HEK293 (cell line): Measurements from ENCODE around the gene GNB1L.
A peak's percentile ranks its signal among the peaks of the same experiment; 100 is the strongest.

ENCODE experiments used
- CTCF ChIA-PET: fragments of 350-600 bp; formaldehyde crosslinking; extraction: SDS; loops from one replicate; lab custom pipeline; 2021; ENCODE audit warnings: antibody characterized with exemption; lab: Yijun Ruan, JAX
- POLR2A ChIA-PET: fragments of 300-600 bp; formaldehyde crosslinking; extraction: SDS; loops from one replicate; lab custom pipeline; 2020; ENCODE audit warnings: antibody characterized with exemption, inconsistent platforms; lab: Yijun Ruan, JAX
- H3K27ac ChIP-seq: fragments of 200-500 bp; sonication (Bioruptor generic); 2 replicates; pipeline ENCODE4 v1.5.1; 2014; ENCODE audit warnings: low read depth, low read length, control low read depth, inconsistent platforms; ENCODE audit errors: extremely low read depth
- H3K36me3 ChIP-seq, 2 experiments: fragments of 200-500 bp in 1 of 2; sonication (Bioruptor generic) in 1 of 2; 1 replicate in 1 of 2; 2 replicates in 1 of 2; pipeline ENCODE4 v1.5.1; 2014 to 2017; ENCODE audit warnings: inconsistent platforms in 2 of 2, low read length in 2 of 2; ENCODE audit not compliant: control insufficient read depth in 2 of 2, insufficient read depth in 1 of 2
- H3K4me1 ChIP-seq: fragments of 200-500 bp; sonication (Bioruptor generic); 2 replicates; pipeline ENCODE4 v1.5.1; 2014; ENCODE audit warnings: mild to moderate bottlenecking, low read length, inconsistent platforms; ENCODE audit not compliant: control insufficient read depth, insufficient read depth
- H3K4me3 ChIP-seq: 2 replicates; pipeline ENCODE4 v1.5.1; 2011; ENCODE audit warnings: low read depth, mild to moderate bottlenecking, control low read depth, low read length, moderate library complexity
- H3K9me3 ChIP-seq: fragments of 200-500 bp; sonication (Bioruptor generic); 2 replicates; pipeline ENCODE4 v1.5.1; 2014; ENCODE audit warnings: low read depth, low read length, inconsistent platforms; ENCODE audit not compliant: control insufficient read depth, insufficient read depth
- BCL11B ChIP-seq: fragments of 450-650 bp; formaldehyde crosslinking; IDR thresholded peaks from 2 replicates; pipeline ENCODE4 v1.5.1; 2016; ENCODE audit warnings: low read depth, missing biosample characterization, missing genetic modification characterization
- EGR2 ChIP-seq: fragments of 450-650 bp; formaldehyde crosslinking; IDR thresholded peaks from 2 replicates; pipeline ENCODE4 v1.5.1; 2016; ENCODE audit warnings: low read depth, missing biosample characterization, missing genetic modification characterization
- GLIS1 ChIP-seq: fragments of 450-650 bp; formaldehyde crosslinking; IDR thresholded peaks from 2 replicates; pipeline ENCODE4 v1.5.1; 2016; ENCODE audit warnings: missing biosample characterization, missing genetic modification characterization
- KLF1 ChIP-seq: fragments of 450-650 bp; formaldehyde crosslinking; IDR thresholded peaks from 2 replicates; pipeline ENCODE4 v1.5.1; 2016; ENCODE audit warnings: missing biosample characterization, missing genetic modification characterization
- KLF10 ChIP-seq: fragments of 450-650 bp; IDR thresholded peaks from 2 replicates; pipeline ENCODE4 v1.5.1; 2018; ENCODE audit warnings: missing biosample characterization, mild to moderate bottlenecking, missing genetic modification characterization
- ZFHX2 ChIP-seq: fragments of 450-650 bp; formaldehyde crosslinking; conservative IDR thresholded peaks from 2 replicates; pipeline ENCODE4 v1.5.1; 2016; ENCODE audit warnings: missing biosample characterization, missing genetic modification characterization
- ZIC2 ChIP-seq: fragments of 450-650 bp; formaldehyde crosslinking; IDR thresholded peaks from 2 replicates; pipeline ENCODE4 v1.5.1; 2016; ENCODE audit warnings: missing biosample characterization, missing genetic modification characterization
- ZNF169 ChIP-seq: fragments of 450-650 bp; formaldehyde crosslinking; IDR thresholded peaks from 2 replicates; pipeline ENCODE4 v1.5.1; 2016; ENCODE audit warnings: missing biosample characterization, missing genetic modification characterization
- ZNF211 ChIP-seq: fragments of 450-650 bp; formaldehyde crosslinking; IDR thresholded peaks from 2 replicates; pipeline ENCODE4 v1.5.1; 2016; ENCODE audit warnings: low read depth, missing biosample characterization, missing genetic modification characterization
- ZNF248 ChIP-seq: fragments of 450-650 bp; formaldehyde crosslinking; IDR thresholded peaks from 2 replicates; pipeline ENCODE4 v1.5.1; 2017; ENCODE audit warnings: missing biosample characterization, missing genetic modification characterization
- ZNF324 ChIP-seq: fragments of 450-650 bp; formaldehyde crosslinking; IDR thresholded peaks from 2 replicates; pipeline ENCODE4 v1.5.1; 2016; ENCODE audit warnings: missing biosample characterization, missing genetic modification characterization
- ZNF830 ChIP-seq: fragments of 450-650 bp; IDR thresholded peaks from 2 replicates; pipeline ENCODE4 v1.5.0; 2018; ENCODE audit warnings: missing biosample characterization, missing genetic modification characterization, low read depth, mild to moderate bottlenecking, moderate library complexity
- ZSCAN23 ChIP-seq: fragments of 450-650 bp; formaldehyde crosslinking; IDR thresholded peaks from 2 replicates; pipeline ENCODE4 v1.5.1; 2016; ENCODE audit warnings: missing biosample characterization, missing genetic modification characterization
- TF ChIP-seq, protein P1 (sequence below): fragments of 450-650 bp; formaldehyde crosslinking; IDR thresholded peaks from 2 replicates; pipeline ENCODE4 v1.5.1; 2017; ENCODE audit warnings: missing biosample characterization, mild to moderate bottlenecking, missing genetic modification characterization, moderate library complexity
- TF ChIP-seq, protein P2 (sequence below): fragments of 450-650 bp; formaldehyde crosslinking; IDR thresholded peaks from 2 replicates; pipeline ENCODE4 v1.5.1; 2017; ENCODE audit warnings: missing biosample characterization, missing genetic modification characterization

GNB1L gene

DNA sequence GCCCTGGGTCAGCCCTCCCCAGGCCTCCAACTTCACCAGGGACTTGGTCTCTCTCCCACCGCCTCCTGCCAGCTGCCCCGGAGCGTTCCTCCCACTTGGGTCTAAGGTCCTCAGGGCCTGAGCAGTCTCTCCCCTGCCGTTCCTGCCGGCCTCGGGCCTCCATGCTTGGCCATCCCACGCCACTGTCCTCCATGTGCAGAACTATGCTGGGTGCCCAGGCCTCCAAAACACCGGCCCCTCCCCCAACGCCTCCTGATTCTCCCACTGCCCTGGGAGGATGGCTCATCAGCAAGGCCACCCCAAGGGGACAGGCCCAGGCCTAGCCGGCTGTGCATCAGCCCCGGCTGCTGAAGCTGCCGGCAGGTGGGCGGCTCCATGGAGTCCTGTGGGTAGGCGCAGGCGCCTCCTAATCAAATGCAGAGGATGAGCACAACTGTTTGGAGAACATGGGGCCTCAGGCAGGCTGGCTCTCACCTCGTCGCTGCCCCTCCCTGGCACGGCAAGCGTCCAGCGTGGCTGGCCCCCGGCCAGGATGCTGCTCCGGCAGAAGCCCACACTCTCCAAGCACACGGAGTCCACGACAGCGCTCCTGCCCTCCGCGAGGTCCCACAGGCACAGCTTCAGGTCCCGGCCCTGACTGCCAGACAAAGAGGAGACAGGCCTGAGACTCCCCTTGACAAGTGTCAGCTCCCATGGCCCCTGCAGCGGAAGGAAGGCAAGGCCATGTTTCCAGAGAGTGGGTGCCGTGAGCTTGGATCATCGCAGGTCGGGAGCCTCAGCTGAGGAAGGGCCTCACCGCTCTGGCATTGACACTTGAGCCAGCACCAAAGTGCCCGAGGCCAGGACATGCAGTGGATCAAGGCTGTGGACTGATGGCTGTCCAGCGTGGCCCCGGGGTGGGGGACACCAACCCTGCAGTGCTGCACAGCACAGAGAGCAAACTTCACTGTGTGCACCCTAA is 42.6 kb downstream of the GNB1L start:
- POLR2A ChIA-PET, result interaction anchor here (0.6 kb wide), 1 partner anchor 82 kb away, joined by 6 read pairs; no protein-coding TSS in a partner anchor
- CTCF ChIA-PET, result interaction anchor here (2.1 kb wide), 1 partner anchor 82 kb away, joined by 7 read pairs; no protein-coding TSS in a partner anchor
- H3K4me1 ChIP-seq, result no peaks in the 10 kb centered on the region

DNA sequence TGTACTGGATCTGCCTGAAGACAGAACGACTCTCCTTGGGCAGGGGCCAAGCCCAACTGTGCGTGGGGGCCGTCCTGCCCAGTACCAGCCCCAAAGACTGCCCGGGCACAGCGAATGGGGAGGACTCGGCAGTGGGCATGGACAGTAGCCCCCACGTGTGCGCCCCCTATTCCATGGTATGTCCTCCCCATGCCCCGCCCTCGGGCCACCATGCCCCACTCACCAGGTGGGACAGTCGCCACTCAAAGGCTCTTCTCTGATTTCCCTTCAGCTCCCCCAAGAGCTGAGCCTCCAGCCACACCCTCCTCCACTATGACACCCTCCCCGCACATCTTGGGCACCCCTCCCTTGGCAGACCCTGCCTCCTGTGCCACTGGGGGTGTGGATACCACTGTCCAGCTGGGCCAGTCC is 43.5 kb downstream of the GNB1L start:
- H3K36me3 ChIP-seq, result peaks cover 0 to 17% of the 10 kb centered on the region in 2 experiments; a peak in 1 of 3 replicates
- CTCF ChIA-PET, result interaction anchor here (2.1 kb wide), 1 partner anchor 81 kb away, joined by 7 read pairs; no protein-coding TSS in a partner anchor
- TF ChIP-seq KLF1 (tag by site-specific recombination) (0 out of 2 replicates have a peak, but pooled peaks have one; percentile 43), ZNF211 (no peak), ZNF830 (tag by site-specific recombination) (no peak)
- TF ChIP-seq, protein P1, sequence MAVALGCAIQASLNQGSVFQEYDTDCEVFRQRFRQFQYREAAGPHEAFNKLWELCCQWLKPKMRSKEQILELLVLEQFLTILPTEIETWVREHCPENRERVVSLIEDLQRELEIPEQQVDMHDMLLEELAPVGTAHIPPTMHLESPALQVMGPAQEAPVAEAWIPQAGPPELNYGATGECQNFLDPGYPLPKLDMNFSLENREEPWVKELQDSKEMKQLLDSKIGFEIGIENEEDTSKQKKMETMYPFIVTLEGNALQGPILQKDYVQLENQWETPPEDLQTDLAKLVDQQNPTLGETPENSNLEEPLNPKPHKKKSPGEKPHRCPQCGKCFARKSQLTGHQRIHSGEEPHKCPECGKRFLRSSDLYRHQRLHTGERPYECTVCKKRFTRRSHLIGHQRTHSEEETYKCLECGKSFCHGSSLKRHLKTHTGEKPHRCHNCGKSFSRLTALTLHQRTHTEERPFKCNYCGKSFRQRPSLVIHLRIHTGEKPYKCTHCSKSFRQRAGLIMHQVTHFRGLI (tag by site-specific recombination), result 0 out of 2 replicates have a peak, but pooled peaks have one; percentile 18
- TF ChIP-seq, all 188 proteins: peak for 2
- Histone ChIP-seq H3K4me3 (no peak overlapping the region), H3K9me3 (no peaks in the 10 kb centered on the region), H3K27ac (no peak overlapping the region), H3K4me1 (peaks cover under 1% of the 10 kb centered on the region)
- POLR2A ChIA-PET, result interaction anchor here (0.6 kb wide), 1 partner anchor 83 kb away, joined by 6 read pairs; no protein-coding TSS in a partner anchor

More for the DNA sequence above, 42.6 kb downstream of the GNB1L start:
- Histone ChIP-seq H3K36me3 (peaks cover 0 to 17% of the 10 kb centered on the region in 2 experiments; a peak in 1 of 3 replicates), H3K4me3 (no peak overlapping the region), H3K27ac (no peak overlapping the region), H3K9me3 (no peaks in the 10 kb centered on the region)
- peak; percentile 86 for TF ChIP-seq ZFHX2 (tag by site-specific recombination)
- peak; percentile 91 for TF ChIP-seq EGR2 (tag by site-specific recombination)
- TF ChIP-seq ZNF169 (tag by site-specific recombination), result no peak
- TF ChIP-seq ZNF248, result no peak

DNA sequence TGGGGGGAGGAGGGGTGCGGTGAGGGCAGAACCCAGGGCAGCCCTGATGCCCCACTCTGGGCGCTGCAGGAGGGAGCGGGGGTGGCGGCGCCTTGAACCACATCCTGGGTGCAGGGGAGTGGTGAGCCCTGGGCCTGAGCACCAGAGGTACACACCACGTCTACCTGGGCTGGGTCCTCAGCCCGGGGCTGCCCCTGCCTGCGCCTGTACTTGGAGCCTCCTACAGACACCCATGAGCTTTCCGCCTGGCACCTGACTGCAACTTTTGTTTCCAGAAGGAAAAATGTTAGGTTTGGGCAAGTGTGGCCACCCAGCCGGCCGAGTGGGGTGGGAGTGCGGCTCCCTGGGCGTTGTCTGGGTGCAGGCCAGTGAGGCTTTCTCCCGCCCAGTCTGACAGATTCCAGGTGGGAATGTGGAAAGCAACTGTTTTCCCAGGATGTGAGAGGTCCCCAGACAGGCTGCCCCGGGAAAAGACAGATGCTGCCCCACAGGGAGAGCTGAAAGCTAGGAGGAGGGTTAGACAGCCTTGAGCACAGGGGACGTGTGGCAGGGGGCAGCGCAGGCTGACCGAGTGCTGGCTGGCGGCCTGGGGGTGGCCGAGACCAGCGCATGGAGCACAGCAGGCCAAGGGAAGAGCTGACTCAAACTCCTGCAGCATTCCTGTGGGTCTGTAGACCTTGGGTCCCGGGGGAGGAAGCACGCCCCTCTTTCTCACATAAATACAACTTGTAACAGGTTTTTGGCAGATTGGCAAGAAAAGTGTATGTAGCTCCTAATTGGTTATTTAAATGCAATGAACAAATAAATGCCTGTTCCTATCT is 44.1 kb downstream of the GNB1L start:
- Histone ChIP-seq H3K36me3 (peaks cover 0 to 17% of the 10 kb centered on the region in 2 experiments; a peak in 1 of 3 replicates), H3K4me1 (peaks cover 3% of the 10 kb centered on the region), H3K9me3 (no peaks in the 10 kb centered on the region), H3K27ac (no peak overlapping the region), H3K4me3 (no peak overlapping the region)
- CTCF ChIA-PET, result interaction anchor here (2.1 kb wide), 1 partner anchor 80 kb away, joined by 7 read pairs; no protein-coding TSS in a partner anchor
- POLR2A ChIA-PET, result no interaction called here
- TF ChIP-seq ZIC2 (tag by site-specific recombination), result peak; percentile 27; the same call in 1 of the 2 replicates
- TF ChIP-seq, protein P2, sequence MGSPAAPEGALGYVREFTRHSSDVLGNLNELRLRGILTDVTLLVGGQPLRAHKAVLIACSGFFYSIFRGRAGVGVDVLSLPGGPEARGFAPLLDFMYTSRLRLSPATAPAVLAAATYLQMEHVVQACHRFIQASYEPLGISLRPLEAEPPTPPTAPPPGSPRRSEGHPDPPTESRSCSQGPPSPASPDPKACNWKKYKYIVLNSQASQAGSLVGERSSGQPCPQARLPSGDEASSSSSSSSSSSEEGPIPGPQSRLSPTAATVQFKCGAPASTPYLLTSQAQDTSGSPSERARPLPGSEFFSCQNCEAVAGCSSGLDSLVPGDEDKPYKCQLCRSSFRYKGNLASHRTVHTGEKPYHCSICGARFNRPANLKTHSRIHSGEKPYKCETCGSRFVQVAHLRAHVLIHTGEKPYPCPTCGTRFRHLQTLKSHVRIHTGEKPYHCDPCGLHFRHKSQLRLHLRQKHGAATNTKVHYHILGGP (tag by site-specific recombination), result no peak
- TF ChIP-seq ZNF324, result no peak
- TF ChIP-seq BCL11B (tag by site-specific recombination), result no peak
- TF ChIP-seq GLIS1 (tag by site-specific recombination), result peak; percentile 24; the same call in 1 of the 2 replicates
- TF ChIP-seq KLF10, result peak; percentile 80; the same call in 1 of the 2 replicates
- no peak for TF ChIP-seq ZSCAN23
